ENCODE data around the gene SOX5.

Gene SOX5

DNA sequence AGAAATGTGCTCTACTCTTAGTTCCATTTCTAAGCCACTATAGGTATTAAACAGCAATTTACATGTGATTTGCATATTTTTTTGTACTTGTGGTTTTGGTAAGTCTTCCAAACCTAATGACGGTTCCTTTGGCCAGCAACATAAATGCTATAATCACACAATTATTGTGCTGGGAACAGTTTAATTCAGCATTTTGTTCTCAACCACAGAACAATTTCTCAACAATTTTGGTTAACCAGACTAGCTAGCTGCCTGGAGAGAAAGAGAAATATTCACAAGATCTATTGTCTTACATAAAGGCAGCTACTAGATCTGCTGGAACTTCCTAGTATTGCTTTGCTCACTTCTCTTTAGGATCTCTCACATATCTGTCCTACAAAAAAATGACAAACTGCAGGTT, 265.3 kb downstream of the SOX5 start:
- peak; percentile 15 for DNase-seq (ENCODE audit: low read depth)

DNA sequence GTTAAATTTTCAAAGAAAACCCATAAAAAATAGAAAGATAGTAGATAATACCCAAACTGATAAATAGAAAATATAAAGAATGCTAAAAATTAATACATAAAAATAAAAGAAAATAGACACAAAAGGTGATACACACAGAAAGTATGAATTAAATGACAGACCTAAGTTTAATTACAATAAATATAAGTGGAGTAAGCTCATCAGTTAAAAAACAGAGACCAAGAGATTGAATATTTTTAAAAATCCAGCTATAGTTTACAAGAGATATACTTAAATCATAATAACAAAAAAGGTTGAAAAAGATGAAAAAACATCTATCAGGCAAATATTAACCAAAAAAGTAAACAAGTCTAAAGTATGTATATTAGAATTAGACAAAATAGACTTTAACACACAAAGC, 268.2 kb downstream of the SOX5 start:
- DNase-seq (ENCODE audit: low read depth) = no peak

DNA sequence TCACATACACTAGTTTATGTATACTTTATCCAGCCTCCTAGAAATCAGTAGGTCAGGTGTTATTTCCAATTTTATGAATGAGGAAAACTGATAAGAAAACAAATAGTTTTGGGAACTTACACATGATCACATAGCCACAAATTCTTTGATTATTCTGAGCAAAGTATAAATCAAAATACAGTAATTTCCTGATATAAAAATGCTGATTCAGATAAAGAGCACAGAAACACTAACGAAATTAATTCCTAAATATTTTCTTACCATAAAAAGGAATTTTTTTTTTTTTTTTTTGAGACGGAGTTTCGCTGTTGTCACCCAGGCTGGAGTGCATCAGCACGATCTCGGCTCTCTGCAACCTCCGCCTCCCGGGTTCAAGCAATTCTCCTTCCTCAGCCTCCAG, 275.4 kb downstream of the SOX5 start:
- DNase-seq (ENCODE audit: low read depth) = no peak

DNA sequence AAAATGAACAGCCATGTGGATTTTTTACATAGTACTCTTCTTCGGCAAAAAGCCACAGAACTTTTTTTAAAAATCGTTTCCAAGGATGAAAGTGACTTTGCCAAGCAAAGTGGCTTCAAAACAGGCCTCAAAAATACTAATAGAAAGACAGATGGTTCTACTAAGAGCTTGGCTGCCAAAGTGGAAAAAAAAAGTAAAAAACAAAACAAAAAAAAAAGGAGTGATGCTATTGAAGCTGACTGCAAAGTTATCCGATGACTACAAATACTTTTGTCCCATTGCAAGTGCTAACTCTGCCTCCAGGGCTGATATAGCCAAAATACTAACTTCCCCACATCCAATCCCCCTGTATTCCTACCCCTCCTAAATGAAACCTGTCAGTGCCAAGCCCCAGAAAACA, 277.6 kb downstream of the SOX5 start:
- no peak for DNase-seq (ENCODE audit: low read depth)

DNA sequence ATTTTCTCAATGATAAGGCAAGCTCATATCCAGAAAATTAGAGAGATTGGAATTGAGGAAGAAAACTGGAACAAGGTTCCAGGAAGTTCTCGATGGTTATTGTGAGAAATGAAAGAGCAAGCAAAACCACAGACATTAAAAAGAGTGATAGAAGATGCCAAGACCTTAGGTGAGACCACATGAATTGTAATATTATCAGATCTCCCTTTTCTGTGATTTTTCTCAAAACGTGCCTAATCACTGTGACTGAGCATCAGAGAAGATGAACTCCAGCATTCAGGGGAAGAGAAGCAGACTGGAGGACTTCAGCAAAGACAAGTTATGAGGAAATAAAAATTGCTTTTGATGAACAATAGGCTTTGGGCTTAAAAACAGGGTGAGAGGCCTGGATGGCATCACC, 278.8 kb downstream of the SOX5 start:
- DNase-seq (ENCODE audit: low read depth) = no peak

DNA sequence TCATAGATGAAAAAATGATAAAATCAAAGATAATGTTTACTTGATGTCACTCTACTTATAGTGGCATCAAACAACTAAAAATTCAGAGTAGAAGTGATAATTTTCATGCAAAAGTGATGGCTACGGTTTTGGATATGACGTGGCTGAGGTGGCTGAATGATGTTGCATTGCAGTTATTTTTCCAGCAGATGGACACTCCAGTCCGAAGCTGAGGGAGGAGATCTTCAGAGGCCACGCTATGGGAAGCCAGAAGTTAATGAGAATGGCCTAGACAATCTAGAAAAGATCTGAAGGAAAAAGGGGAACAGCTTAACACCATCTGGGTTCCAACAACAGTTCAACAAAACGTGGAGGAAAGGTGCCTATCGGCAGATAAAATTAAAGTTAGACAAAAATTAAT, 279.8 kb downstream of the SOX5 start:
- DNase-seq (ENCODE audit: low read depth) = no peak

DNA sequence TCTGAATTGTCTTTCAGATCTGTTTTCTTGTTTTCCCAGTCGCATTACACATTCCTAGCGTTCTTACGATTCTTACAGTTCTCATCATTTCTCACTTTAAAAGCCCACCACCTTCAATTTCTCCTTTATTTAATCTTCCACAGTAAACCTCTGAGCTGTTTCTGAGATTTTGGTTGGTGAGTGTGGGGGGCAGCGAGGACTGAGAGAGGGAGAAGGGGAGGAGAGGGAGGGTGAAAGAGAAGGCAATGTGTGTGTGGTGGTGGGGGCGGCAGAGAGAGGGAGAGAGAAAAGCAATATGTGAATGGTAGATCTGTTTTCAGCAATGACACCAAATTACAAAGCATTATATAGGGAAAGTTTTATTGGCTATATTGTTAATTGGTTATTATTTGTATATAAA, 282.6 kb downstream of the SOX5 start:
- DNase-seq (ENCODE audit: low read depth) = no peak

DNA sequence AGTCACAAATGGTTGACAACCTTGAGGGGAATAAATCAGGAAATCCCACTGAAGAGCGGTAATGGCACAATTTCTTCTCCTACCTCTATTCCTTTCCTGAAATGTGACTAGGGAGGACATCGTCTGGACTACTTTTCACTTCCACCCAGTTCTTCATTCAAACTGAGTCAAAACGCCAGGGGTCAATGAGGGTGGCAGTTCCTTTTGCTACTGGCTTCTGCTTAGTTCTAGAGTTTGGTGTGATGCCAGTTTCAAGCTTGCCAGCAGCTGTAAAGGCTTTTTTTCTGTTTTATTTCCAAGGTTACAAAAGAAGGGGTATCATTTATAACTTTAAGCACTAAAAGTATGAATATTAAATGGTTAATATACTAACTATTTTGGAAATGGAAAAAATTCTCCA, 286.5 kb downstream of the SOX5 start:
- DNase-seq (ENCODE audit: low read depth) = no peak

DNA sequence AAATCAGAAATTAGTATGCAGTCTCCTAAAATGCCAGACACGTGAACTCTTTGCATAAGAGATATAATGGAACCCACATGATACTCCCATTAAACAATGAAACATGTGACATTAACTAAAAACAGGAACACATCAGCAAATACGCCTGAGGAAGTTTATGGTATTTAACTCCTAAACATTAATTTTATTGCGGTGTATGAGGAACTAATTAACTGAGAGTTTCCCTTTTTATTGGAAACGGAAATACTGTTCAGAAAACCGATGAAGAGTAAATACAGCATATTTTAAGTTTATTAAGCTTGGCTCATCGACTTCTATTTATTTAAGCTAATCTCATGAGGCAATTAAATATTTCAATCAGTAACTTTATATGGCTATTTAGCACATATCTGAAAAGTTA, 290.3 kb downstream of the SOX5 start:
- DNase-seq (ENCODE audit: low read depth) = no peak

DNA sequence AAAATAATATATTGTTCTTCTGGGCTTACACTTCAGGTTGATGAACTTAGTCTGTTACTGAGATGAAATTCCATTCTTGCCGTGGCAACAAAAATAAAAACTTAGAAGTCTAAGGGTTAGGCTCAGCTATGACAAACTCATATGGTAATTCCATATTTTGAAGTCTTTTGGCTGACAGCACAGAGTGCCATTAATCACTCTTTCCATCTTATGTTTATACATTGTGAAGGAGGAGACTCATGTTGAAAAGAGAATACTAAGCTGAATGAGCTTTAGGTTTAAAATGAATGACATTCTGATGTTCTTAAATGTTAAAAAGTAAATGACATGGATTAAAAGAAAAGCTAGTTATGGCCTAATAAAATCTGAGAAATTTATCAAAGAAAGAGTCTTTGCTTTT, 291.9 kb downstream of the SOX5 start:
- DNase-seq (ENCODE audit: low read depth) = no peak

DNA sequence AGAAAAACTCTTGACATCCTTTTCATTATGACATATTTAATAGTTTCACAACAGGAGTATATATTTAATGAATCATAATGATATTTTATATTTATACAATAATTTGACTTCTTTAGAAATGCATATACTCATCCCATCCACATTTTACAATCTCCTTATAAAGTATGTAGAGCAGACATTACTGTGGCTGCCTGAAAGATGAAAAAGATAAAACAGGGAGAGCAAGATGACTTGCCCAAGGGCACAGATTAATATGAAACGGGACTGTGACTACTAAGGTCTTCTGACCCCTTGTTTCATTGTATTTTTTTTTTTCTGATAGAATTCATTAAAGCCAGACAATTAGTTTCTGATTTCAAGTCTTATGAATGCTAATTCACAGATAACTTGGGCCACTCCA, 293.6 kb downstream of the SOX5 start:
- no peak for DNase-seq (ENCODE audit: low read depth)

DNA sequence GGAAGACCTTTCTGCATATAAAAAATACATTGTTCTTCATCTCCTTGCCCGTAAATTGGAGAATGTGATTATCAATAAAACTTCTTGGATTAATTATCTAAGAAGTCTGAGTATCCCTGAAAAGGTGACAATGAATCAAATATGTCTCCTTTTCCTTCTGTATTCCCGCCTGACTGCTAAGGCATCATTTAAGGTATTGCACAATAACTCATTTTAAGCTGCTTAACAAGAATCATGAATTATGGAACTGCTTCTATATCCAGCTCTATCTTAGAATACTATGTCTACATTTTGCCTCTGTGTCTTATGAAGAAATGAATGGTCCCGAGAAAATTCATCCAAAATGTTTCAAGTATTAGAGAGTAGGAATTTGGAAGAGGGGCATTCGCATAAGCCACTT, 294.4 kb downstream of the SOX5 start:
- DNase-seq (ENCODE audit: low read depth) = no peak

DNA sequence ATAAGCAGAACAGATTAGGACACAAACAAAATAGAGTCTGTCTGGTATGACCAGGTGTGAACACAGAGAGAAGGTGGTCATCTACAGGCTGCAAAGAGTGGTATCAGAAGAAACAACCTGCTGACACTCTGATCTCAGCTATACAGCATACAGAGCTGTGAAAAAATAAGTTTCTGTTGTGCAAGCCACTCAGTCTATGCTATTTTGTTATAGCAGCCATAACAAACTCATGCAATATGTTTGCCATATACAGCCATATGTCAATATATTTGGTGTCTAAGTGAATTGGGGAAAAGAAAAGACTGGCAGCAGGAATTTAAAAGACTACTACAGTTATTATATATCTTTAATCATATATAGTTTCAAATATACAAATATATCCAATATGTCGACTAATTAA, 300.9 kb downstream of the SOX5 start:
- DNase-seq (ENCODE audit: low read depth) = no peak

DNA sequence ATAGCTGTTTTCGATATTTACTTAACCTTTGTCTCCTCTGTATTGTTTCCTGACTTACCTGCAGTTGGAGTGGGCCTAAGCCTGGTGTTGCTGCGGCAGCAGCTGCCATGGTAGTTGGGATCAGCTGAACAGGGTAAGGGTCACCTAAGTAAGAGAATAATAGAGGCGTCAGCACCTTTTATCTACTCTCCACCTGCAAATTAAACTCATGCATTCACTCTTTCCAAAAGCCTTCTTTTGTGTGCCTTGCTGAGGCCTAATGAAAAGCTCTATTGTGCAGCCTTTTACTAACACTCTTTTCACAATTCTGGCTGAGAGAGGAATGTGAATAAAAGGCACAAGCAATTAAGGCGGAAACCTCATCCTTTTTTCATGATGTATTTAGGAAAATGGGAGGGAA, 308.7 kb downstream of the SOX5 start:
- no peak for DNase-seq (ENCODE audit: low read depth)

DNA sequence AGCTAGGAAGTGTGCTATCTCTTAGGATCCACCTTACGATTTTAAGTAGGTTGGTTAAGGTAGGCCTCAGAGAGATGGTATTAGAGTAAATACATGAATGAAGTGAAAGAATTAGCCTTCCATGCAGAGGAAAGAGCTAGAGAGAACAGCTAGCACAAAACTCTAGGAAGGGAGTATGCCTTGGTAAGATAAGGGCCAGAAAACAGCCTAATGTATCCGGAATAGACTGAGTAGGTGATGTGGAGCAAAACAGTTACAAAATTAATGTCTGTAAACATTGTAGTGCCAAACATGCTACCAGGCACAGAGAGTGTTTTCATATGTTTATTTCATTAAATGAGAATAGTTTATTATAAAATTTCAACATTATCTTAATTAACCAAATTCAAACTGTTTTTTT, 315.1 kb downstream of the SOX5 start:
- no peak for DNase-seq (ENCODE audit: low read depth)

DNA sequence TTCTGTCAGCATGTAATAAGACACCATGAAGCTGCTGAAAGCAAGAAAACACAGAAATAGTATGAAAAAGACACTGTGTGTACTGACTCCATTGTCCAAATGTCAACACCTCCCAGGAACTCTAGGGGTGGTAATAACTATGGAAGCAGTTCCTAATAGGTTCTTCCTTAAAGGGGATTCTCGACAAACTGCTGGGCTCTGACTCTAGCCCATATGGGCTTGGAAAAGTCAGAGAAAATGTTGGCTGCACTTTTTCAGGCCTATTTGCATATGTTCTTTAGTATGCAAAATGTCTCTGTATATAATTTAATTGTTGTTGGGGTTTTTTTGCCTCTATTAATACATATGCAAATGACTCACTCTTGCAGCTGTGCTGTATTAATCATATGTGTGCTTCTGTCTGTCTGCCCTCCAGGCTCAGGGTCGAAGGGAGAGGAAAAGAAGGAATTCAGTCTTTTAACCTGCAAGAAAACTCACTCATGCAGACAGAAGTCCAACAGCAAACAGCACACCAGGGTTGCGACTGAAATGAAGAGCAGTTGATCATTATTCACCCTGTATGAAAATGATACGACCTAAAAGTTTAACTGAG, 317.6 kb downstream of the SOX5 start:
- DNase-seq (ENCODE audit: low read depth) = no peak

DNA sequence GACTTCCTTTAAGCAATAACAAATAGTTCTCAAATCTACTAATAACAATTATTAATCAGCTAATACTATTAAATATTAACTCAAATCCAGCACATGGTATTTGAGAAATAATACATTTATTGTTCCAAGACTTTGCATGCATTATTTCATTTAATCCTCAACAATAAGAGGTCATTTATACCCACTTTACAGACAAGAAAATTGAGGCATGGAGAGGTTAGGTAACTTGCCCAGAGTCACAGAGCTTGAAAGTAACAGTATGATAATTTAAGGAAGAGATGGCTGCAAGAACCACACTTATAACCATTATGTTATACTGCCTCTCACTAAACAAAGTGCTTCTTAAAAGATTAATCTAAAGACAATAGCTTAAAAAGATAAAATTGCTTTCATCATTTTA, 318.9 kb downstream of the SOX5 start:
- no peak for DNase-seq (ENCODE audit: low read depth)

DNA sequence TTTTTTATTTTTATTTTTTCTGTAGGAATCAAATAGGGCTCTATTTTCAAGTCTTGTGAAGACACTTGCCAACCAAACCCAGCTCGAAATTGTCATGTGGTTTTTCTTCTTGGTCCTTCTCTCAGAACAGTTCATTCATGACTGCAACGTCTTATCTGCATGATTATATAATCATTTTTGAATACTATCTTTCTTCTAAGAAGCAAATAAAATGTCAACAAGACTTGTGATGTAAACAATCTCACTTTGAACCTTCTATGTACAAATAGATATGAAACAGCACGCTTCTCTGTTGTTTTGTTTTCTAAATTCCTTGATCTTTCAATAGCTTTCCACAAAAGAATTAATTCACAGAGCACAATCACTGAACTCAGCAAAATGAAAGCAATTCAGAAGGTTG, 320.7 kb downstream of the SOX5 start:
- DNase-seq (ENCODE audit: low read depth) = no peak

DNA sequence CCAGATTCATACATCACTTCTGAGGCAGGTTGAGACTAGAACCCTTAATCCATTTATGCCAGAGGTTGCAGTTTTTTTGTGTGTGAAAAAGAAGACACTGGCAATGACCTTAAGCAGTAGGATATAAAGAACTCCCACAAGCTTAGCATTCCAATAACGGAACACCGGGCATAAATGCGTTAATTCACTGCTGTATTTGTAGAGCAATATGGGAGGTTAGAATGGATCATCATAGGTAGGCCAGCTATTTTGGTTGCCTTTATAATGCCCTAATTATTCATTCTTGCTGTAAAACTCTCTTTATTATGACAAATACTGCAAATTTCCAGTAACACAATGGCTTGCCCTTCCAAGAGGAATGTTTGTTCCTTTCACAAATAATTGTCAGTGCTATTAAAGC, 322.7 kb downstream of the SOX5 start:
- no peak for DNase-seq (ENCODE audit: low read depth)

DNA sequence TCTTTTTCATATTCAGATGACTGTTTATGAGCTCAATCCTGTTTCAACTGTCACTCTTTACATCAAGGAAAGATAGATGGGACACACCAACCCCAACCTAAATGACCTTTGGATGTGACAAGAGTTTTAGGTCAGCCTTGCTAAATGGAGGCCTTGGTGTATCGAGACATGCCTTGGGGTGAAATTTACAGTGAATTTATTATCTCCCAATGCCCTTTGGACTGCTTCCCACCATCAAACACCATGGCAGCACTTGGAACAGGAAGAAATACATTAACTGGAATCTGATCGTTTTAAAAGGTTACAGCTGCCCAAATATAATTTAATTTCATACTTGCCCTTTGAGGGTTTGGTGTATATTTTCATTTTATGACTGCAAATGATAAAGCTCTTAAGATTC, 327.6 kb downstream of the SOX5 start:
- DNase-seq (ENCODE audit: low read depth) = no peak

DNA sequence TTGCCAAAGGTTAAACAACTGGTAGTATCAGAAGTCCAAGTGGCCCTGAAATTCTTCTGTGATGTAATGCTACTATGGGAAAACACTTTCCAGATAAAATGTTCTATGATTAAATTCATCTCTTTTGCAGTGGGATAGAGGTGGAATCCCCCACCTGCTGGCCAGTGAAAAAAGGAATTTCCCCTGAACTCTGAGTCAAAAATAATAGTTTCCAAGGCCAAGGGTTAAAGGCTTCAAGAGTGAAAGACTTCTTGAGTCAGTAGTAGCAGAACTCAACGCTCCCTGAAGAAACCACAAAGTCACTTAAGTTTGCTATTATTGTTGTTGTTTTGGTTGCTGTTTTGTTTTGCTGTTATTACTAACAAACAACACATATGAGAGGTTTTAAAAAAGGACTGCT, 330.8 kb downstream of the SOX5 start:
- DNase-seq (ENCODE audit: low read depth) = no peak

DNA sequence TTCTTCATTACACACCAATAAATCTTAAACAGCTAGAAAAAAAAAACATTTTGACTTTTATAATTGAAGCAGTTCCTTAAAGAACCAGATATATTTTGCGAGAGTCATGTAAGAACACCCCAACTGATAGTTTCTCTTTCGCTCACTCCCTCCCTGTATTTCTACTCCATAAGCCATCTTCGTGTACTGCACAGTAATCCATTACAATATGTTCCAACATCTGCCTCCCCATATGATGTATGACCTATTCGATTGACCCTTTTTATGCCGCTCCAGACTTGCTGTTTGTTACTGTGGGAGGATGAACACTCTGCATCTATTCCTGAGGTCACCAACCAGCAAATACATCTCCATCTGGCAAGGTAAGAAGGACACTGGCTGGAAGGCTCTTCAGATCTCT, 331.7 kb downstream of the SOX5 start:
- no peak for DNase-seq (ENCODE audit: low read depth)

DNA sequence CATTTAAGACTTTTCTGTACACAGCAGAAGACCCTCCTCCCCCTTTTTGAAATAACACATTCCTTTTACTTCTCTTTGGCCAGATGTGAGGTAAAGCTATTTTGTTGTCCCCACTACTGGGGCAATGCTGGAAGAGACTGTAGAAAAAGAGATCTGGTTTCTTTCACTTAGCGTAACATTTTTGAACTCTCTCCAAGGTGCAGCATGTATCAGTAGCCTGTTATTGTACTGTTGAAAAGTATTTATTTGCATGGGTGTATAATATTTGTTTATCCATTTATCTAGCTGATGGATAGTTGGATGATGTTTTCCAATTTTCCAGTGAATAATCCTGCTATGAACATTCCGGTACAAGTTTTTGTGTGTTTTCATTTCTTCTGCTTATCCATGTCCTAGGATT, 335.2 kb downstream of the SOX5 start:
- DNase-seq (ENCODE audit: low read depth) = peak; percentile 3

DNA sequence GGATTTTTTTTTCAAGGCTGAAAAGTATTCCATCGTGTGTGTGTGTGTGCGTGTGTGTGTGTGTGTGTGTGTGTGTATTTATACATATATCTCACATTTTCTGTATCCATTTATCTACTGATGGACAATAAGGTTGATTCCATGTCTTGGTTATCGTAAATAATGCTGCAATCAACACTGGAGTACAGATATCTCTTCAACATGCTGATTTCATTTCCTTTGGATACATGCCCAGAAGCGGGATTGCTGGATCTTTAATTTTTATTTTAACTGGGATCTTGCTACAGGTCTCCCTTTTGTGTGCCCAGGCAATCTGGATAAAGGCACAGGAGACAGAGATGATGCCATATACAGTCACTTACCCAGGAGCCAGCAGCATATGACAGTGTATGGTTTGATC, 338.1 kb downstream of the SOX5 start:
- DNase-seq (ENCODE audit: low read depth) = peak; percentile 5

DNA sequence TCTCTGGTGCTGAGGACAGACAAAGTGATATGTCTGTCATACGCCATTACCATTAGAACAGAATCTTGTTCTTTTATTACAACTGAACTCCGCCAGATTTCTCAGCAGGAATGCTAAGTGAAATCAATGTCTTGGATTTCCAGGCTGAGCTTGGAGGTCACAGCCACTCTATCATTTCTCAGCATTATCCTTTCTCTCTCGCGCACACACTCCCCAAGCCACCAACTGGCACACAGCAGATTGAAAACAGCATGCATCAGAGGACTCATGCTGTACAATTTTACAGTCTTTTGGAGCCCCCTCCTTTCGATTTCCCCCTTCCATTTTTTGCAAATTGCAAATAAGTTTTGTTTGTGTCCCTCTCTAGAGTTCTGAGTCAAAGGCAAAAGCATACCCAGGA, 348.6 kb downstream of the SOX5 start:
- DNase-seq (ENCODE audit: low read depth) = no peak
